Peyer's patch (tissue), 4 donors: Measurements from ENCODE around the gene H2BK1. TPM values are rescaled to one million over a fixed set of nuclear protein-coding genes. Genes with fewer than 3 reads are reported as not detected.

Experiments used
- DNase-seq, 3 donors: peaks; one replicate each; pipeline ENCODE4 v3.0.0-alpha.2; 2017 to 2019
- H3K27ac ChIP-seq, 4 donors: fragments of 200-600 bp; sonication (generic); one replicate each; pipeline ENCODE4 v1.5.1; 2016 to 2019
- H3K27me3 ChIP-seq, 2 donors: fragments of 200-600 bp; sonication (generic); one replicate each; pipeline ENCODE4 v1.5.1; 2019
- H3K36me3 ChIP-seq, 3 donors: fragments of 200-600 bp; sonication (generic); one replicate each; pipeline ENCODE4 v1.5.1; 2016 to 2019
- H3K4me1 ChIP-seq, 4 donors: fragments of 200-600 bp; sonication (generic); one replicate each; pipeline ENCODE4 v1.5.1; 2016 to 2019
- H3K4me3 ChIP-seq, 4 donors: fragments of 200-600 bp; sonication (generic); 1 replicate in 3 of 4; 2 replicates in 1 of 4; pipeline ENCODE4 v1.5.1; 2016 to 2019; ENCODE audit warnings: mild to moderate bottlenecking in 1 of 4
- H3K9me3 ChIP-seq, 4 donors: fragments of 200-600 bp; sonication (generic); one replicate each; pipeline ENCODE4 v1.5.1; 2016 to 2019; ENCODE audit warnings: mild to moderate bottlenecking in 1 of 4
- POLR2A ChIP-seq, 2 donors: fragments of 450-650 bp; IDR thresholded peaks; one replicate each; pipeline ENCODE4 v1.5.1; 2017; ENCODE audit warnings: antibody characterized with exemption in 2 of 2, mild to moderate bottlenecking in 2 of 2, moderate library complexity in 2 of 2
- total RNA-seq, 4 donors: library from RNA; depleted of rRNA; stranded (reverse); fragments of >200 nt; gene quantifications; one replicate each; pipeline ENCODE4 v1.1.0, GENCODE V29; 2016
- TF ChIP-seq, protein P1 (sequence below), 6 experiments: fragments of 450-650 bp in 4 of 6; fragments of 200-600 bp in 2 of 6; sonication (generic) in 1 of 6; IDR thresholded peaks; one replicate each; pipeline ENCODE4 v1.5.1; 2017 to 2019; ENCODE audit warnings: antibody characterized with exemption in 6 of 6, mild to moderate bottlenecking in 3 of 6, moderate library complexity in 1 of 6

H2BK1 gene
- total RNA-seq, 4 donors from 2014 or later: not detected

DNA sequence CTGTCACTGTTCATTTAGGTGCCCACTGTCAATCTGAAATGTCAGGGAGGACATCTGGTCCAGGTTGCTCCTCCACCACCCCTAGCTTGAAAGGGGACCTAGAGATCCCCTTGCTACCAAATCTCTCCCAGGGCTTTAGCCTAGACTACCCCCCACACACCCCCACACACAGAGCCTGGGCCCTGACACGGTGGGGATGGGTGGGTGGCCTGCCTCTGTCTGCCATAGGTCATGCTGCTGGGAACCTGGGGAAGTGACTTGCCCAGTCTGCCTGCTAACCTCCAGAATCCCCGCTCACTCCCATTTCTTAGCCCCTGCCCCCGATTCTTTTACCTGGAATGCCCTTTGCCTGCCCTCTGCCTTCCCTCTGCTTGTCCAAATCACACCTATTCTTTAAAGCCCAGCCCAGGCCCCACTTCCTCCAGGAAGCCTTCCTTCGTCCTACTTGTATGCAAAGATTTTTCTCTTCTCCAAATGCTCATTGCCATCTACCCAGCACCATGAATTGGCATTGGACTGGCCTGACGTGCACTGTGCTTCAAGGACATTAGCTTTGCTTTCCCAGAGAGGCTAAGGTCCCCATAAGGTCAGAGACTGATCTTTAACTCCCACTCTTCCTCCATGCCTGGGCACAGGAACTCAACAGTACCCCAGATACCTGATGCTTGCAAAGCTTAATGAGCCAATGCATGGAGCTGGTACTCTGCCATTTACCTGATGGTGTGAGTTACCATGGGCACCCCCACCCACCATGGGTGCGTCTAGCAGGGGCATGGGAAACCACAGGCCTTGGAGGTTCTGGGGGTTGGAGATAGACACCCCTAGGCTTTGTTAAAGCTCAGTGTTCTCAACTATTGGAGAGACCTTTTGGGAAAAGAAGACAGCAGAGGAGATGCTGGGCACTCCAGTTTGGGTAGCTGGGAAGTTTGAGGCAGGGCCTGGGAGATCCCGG is 40.2 kb upstream of the H2BK1 start:
- DNase-seq: no peak
- H3K27ac ChIP-seq: peak overlapping the region; percentile 57 to 86 (median 67)

DNA sequence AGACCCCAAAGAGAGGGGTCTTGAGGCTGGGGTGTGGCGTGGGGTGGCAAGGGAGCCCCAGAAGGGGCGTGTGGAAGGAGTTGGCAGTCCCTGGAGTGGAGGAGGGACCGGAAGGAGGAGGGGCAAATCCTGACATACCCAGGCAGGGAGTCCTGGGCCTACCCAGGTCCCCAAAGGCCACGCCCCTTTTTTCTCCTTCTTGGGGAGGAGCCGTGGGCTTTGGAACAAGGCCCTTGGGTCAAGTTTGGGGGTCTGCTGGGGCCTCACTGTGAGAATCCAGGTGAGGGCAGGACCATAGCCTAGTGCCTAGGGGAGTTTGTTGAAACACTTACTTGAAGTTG is 39.4 kb upstream of the H2BK1 start:
- H3K36me3 ChIP-seq: no peaks in the 10 kb centered on the region
- H3K27ac ChIP-seq: peak overlapping the region; percentile 65 to 83 (median 68)
- H3K27me3 ChIP-seq: no peaks in the 10 kb centered on the region
- no peak for TF ChIP-seq POLR2A (IDR thresholded peaks at IDR 0.05)
- TF ChIP-seq, protein P1, sequence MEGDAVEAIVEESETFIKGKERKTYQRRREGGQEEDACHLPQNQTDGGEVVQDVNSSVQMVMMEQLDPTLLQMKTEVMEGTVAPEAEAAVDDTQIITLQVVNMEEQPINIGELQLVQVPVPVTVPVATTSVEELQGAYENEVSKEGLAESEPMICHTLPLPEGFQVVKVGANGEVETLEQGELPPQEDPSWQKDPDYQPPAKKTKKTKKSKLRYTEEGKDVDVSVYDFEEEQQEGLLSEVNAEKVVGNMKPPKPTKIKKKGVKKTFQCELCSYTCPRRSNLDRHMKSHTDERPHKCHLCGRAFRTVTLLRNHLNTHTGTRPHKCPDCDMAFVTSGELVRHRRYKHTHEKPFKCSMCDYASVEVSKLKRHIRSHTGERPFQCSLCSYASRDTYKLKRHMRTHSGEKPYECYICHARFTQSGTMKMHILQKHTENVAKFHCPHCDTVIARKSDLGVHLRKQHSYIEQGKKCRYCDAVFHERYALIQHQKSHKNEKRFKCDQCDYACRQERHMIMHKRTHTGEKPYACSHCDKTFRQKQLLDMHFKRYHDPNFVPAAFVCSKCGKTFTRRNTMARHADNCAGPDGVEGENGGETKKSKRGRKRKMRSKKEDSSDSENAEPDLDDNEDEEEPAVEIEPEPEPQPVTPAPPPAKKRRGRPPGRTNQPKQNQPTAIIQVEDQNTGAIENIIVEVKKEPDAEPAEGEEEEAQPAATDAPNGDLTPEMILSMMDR (IDR thresholded peaks at IDR 0.05): no peak
- H3K9me3 ChIP-seq: peaks cover 0 to 5% (median 0%) of the 10 kb centered on the region in 4 donors
- H3K4me3 ChIP-seq: peak overlapping the region in 2 of 4 donors; percentile 65 to 68
- DNase-seq: no peak
- H3K4me1 ChIP-seq: peaks cover 0 to 60% (median 24%) of the 10 kb centered on the region in 4 donors

More for the DNA sequence above, 40.2 kb upstream of the H2BK1 start:
- Histone ChIP-seq H3K4me1 (peaks cover 0 to 52% (median 18%) of the 10 kb centered on the region in 4 donors), H3K27me3 (no peaks in the 10 kb centered on the region), H3K9me3 (peaks cover 0 to 1% (median 0%) of the 10 kb centered on the region in 4 donors), H3K4me3 (no peak overlapping the region), H3K36me3 (no peaks in the 10 kb centered on the region)
- TF ChIP-seq, protein P1 (IDR thresholded peaks at IDR 0.05): no peak
- no peak for TF ChIP-seq POLR2A (IDR thresholded peaks at IDR 0.05)

DNA sequence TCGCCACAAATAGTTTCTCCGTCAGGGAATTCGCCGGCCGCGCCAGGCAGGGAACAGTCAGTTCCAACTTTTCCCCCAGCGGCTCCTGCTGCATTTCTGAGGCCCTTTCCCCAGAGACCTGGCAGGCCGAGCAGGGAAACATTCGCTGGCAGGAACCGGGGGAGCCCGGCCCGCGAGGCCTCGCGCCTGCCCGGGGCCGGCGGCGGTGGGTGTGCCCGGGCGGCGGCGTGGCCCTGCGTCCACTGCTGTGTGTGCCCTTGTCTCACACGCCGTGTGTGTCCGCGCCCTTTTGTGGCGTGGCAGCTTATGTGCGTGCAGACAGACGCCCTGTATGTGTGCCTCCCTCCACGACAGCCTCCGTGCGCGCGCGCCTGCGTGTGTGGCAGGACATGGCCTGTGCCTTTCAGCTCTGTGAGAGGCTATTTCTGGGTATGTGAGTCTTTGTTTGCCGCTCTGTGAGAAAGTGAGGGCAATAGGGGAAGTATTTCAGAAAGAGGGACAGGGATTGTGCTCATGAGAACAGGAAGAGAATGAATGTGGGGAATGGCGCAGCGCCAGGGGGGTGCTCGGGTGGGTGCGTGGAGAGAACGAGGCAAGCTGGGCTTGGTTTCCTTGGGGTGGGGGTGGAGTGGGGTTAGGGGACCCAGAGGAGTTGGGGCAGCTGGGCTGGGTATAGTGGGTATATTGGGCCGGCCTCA is 38.9 kb upstream of the H2BK1 start:
- no peaks in the 10 kb centered on the region for H3K27me3 ChIP-seq
- H3K4me3 ChIP-seq: peak overlapping the region; percentile 43 to 68 (median 61)
- H3K36me3 ChIP-seq: no peaks in the 10 kb centered on the region
- H3K4me1 ChIP-seq: peaks cover 0 to 65% (median 26%) of the 10 kb centered on the region in 4 donors
- peaks cover 0 to 5% (median 0%) of the 10 kb centered on the region in 4 donors for H3K9me3 ChIP-seq
- TF ChIP-seq POLR2A (IDR thresholded peaks at IDR 0.05): no peak
- TF ChIP-seq, protein P1 (IDR thresholded peaks at IDR 0.05): no peak
- peak overlapping the region; percentile 65 to 83 (median 68) for H3K27ac ChIP-seq
- DNase-seq: peak in 2 of 3 donors; percentile 63 to 66

DNA sequence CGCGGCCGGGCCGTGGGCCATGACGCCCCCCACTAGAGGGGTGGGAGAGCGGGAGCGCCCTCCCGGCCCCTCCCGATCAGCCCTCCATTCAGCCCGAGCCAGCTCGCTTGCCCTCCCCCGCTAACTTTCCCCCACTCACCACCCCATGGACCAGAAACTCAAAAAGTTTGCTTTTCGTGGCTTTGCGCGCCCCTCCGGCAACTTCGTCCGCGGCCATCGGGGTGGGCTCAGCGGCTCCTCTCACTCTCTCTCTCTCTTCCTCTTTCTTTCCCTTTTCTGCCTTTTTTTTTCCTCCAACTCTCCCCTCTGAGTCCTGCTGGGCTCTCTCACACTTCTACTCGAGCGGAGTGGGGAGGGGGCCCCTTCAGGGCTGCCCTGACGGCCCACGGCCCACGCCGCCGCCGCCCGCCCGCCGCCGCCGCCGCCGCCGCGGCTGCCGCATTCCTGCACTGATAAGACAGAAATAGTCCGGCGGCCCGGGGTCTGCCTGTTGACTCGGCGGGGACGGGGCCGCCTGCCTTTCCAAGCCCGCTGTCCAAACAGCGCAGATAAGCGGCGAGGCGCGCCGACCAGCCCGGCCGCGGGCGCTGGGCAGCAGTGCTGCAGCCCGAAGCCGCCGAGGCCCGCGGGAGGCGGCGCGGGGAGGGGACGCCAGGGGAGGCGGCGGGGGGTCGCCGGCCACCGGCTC is 38.2 kb upstream of the H2BK1 start, which contains the start of gene SMARCD3:
SMARCD3 (minus strand) TSS at position 349 of the 688 bp plus-strand sequence; CDS start at position 217, 132 bp downstream.
- H3K27ac ChIP-seq: peak within 1 kb of the TSS; percentile 65 to 83 (median 68)
- peak within 1 kb of the TSS; percentile 43 to 68 (median 61) for H3K4me3 ChIP-seq
- no peak for TF ChIP-seq POLR2A (IDR thresholded peaks at IDR 0.05)
- TF ChIP-seq, protein P1 (IDR thresholded peaks at IDR 0.05): no peak
- peak; percentile 47 to 72 (median 65) for DNase-seq
- no peaks in the 10 kb centered on the region for H3K27me3 ChIP-seq
- H3K9me3 ChIP-seq: peaks cover 0 to 5% (median 0%) of the 10 kb centered on the region in 4 donors
- H3K4me1 ChIP-seq: peaks cover 0 to 72% (median 31%) of the 10 kb centered on the region in 4 donors
- no peaks in the 10 kb centered on the region for H3K36me3 ChIP-seq
